HS-5 (cell line): ENCODE measurements around the gene CDH12.
"Not testable (repeated sequence)": the region's sequence is repeated elsewhere in the genome, so short reads cannot be mapped to it uniquely, and the experiment has no call there.

Source experiments
- DNase-seq: peaks from one replicate; pipeline ENCODE4 v3.0.0-alpha.2; 2012; ENCODE audit warnings: low read depth

Gene CDH12

GRCh38 chr5:22010808-22011207 is 842.3 kb downstream of the CDH12 start:
- DNase-seq = not testable (repeated sequence)

GRCh38 chr5:22001097-22001496 is 852.0 kb downstream of the CDH12 start:
- not testable (repeated sequence) for DNase-seq

GRCh38 chr5:21985799-21986198 is 867.3 kb downstream of the CDH12 start:
- not testable (repeated sequence) for DNase-seq

- not testable (repeated sequence) for DNase-seq
These were observed 901.6 kb downstream of the CDH12 start for GRCh38 chr5:21951571-21951970.

GRCh38 chr5:21931116-21931515 is 922.0 kb downstream of the CDH12 start:
- DNase-seq = no peak

- DNase-seq = peak; percentile 34
These were observed 933.6 kb downstream of the CDH12 start for GRCh38 chr5:21919414-21920022.

- DNase-seq = no peak
These were observed 934.7 kb downstream of the CDH12 start for GRCh38 chr5:21918451-21918850.

- no peak for DNase-seq
These were observed 942.4 kb downstream of the CDH12 start for GRCh38 chr5:21910731-21911130.

GRCh38 chr5:21895766-21896350 is 957.3 kb downstream of the CDH12 start:
- DNase-seq = no peak

GRCh38 chr5:21893161-21893560 is 960.0 kb downstream of the CDH12 start:
- DNase-seq = no peak

- no peak for DNase-seq
These were observed 963.6 kb downstream of the CDH12 start for GRCh38 chr5:21889581-21889980.

- no peak for DNase-seq
These were observed 970.9 kb downstream of the CDH12 start for GRCh38 chr5:21882074-21882745.

GRCh38 chr5:21880164-21880563 is 973.0 kb downstream of the CDH12 start:
- DNase-seq = no peak

- DNase-seq = no peak
These were observed 990.2 kb downstream of the CDH12 start for GRCh38 chr5:21862986-21863385.

- DNase-seq = no peak
These were observed 994.7 kb downstream of the CDH12 start for GRCh38 chr5:21858441-21858840.

- DNase-seq = no peak
These were observed 996.2 kb downstream of the CDH12 start for GRCh38 chr5:21856987-21857386.

GRCh38 chr5:21847300-21847699 is 1005.8 kb downstream of the CDH12 start:
- DNase-seq = no peak

GRCh38 chr5:21844960-21845359 is 1008.2 kb downstream of the CDH12 start:
- no peak for DNase-seq

- DNase-seq = no peak
These were observed 1018.3 kb downstream of the CDH12 start for GRCh38 chr5:21834863-21835262.

GRCh38 chr5:21831145-21831787 is 1021.9 kb downstream of the CDH12 start:
- DNase-seq = no peak

- no peak for DNase-seq
These were observed 1026.3 kb downstream of the CDH12 start for GRCh38 chr5:21826884-21827283.

GRCh38 chr5:21823588-21823987 is 1029.6 kb downstream of the CDH12 start:
- DNase-seq = peak; percentile 63

GRCh38 chr5:21823076-21823574 is 1030.0 kb downstream of the CDH12 start:
- DNase-seq = no peak
